ENCODE data around the gene OR1C1.
"Not testable (repeated sequence)": the region's sequence is repeated elsewhere in the genome, so short reads cannot be mapped to it uniquely, and the experiment has no call there.

OR1C1 gene, protein sequence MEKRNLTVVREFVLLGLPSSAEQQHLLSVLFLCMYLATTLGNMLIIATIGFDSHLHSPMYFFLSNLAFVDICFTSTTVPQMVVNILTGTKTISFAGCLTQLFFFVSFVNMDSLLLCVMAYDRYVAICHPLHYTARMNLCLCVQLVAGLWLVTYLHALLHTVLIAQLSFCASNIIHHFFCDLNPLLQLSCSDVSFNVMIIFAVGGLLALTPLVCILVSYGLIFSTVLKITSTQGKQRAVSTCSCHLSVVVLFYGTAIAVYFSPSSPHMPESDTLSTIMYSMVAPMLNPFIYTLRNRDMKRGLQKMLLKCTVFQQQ

DNA sequence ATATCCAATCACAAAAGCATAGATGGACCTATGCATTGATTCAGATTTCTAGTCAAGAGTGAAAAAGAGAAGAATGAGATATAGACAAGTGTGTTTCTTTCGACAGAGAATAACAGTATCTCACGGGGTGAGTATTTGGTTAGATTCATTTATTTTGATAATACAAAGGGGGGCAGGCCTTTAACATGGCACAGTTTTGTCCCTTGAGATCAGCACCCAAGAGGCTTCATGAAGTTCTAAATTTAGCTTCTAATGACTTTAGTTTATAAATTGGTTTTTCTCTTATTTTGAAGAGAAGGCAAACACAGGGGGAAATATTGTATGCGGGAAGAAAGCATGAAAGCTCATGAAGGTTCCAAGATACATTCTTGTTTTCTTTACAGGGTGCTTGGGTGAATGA, at the start of gene OR1C1:
TSS of gene OR1C1 (minus strand) at position 101 of the 400 bp plus-strand sequence. CDS start 2,150 bp downstream, outside the sequence.
- DNase-seq = no peak

DNA sequence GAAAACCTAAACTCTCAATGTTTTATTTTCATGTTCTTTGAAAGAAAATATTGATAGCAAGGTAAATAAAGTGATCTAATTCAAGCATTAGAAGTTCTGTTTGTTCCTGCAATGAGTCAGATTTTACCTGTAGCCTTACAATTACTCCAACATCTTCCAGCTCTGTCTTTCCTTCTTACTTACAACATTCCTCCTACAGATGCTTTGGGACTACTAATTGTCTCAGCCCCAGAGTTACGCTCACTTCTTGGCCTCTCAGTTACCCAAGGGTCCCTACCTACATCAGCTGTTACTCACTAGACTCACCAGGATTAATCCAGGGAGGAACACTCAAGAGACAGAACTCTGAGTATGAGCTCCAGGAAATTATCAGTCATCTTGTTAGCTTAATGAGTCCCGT, 37.2 kb upstream of the OR1C1 start:
- no peak for DNase-seq

DNA sequence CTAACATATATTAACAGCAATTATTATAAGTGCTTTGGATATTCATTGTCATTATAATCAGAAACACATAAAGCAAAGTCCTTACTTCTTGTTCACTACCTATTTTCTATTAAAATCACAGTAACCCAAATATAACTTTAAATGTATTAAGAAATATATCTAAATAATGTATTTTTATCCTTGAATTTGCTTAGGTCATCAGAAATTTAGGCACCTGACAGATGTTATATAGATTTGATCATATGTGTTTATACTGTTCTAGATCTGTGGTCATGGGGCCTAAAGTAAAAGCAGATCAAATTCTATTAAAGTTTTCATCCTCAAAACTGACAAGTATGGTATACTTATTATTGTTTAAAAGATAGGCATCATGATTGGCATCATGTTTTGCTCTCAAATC, 9.2 kb upstream of the OR1C1 start:
- no peak for DNase-seq

DNA sequence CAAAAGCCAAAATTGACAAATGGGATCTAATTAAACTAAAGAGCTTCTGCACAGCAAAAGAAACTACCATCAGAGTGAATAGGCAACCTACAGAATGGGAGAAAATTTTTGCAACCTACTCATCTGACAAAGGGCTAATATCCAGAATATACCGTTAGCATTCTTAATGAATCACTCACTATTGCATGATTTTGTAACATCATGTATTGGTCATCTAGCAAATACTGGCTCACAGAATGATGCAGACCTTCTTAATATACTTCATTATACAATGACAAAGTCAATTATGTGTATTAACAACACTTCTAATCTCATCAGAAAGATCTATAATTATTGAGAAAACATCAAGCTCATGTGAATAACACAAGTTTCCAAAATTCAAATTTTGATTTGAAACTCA, 6.0 kb downstream of the OR1C1 start:
- DNase-seq = not testable (repeated sequence)

DNA sequence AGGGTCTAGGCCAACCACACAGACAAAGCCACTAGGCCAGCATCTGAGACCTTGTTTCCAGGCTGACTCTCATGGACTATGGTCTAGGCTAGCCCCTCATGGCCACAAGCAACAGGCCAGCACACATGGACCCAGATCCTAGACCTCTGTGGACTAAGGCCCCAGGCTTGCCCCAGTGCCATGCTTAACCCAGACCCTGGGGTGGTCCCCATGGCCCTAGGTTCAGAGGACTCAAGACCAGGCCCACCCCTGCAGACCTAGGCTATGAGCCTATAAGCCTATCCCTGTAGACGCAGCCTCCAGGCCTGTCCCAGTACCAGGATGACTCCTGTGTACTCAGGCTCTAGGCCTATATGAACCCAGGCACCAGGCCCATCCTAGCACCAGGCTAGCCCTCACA, 10.5 kb downstream of the OR1C1 start:
- no peak for DNase-seq

DNA sequence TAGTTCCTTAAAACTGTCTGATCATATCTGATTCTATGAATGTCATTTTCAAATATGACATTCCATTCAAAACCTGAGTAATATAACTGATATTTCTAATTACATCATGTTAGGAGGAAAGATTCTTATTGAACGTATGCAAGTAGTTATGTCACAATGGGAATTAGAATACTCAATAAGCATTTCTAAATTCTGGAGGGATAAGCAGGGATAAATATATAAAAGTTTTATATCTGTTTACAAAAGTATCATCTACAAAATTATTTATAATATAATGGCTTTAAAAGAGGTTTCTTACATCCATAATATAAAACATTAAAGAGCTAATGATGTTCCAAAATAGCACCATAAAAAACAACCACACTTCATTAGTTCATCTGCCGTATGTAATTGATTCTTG, 12.3 kb downstream of the OR1C1 start, which contains the start of gene OR14A2:
TSS of gene OR14A2 (minus strand) at position 101 of the 400 bp plus-strand sequence.
- no peak for DNase-seq

DNA sequence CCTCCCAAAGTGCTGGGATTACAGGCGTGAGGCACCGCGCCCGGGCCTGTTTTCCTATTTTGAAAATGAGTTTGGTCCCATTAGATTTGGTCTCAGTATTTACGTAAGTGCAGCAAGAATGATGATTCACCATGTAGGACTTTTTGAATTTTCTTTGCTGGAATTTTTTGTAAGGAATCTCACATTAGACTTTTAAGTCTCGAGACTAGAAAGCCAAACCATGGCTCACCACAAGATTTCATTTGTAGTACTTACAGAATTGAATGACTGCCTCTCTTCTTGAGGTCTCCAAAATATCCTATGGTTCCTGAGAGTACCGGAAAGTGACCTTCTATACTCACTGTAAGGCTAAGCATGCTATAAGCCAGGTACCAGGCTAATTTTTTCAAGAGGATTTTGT, 12.7 kb downstream of the OR1C1 start:
- no peak for DNase-seq

DNA sequence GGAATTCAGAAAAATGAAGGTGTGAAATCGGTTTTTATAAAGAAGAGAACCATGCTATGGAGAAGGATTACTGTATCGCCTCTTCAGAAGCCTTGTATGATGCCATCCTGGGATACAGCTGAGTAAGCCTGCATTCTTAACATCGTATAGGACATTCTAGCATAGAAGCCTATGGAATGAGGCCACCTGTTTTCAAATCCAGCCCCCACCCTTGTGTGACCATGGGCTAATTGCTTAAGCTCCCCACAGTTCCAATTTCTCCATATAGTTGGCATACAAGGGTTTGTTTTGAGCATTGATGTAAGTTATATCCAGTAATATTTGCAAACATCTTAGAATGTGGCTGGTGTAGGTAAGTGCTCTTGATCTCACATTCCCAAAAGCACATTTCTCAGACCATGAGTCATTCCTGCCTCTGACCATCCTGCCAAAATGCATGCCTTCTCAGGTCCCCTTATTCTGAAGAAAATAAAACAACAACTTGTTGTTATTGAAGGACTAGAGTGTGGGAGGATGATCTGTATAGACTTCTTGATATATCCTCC, 13.9 kb downstream of the OR1C1 start:
- DNase-seq = no peak

DNA sequence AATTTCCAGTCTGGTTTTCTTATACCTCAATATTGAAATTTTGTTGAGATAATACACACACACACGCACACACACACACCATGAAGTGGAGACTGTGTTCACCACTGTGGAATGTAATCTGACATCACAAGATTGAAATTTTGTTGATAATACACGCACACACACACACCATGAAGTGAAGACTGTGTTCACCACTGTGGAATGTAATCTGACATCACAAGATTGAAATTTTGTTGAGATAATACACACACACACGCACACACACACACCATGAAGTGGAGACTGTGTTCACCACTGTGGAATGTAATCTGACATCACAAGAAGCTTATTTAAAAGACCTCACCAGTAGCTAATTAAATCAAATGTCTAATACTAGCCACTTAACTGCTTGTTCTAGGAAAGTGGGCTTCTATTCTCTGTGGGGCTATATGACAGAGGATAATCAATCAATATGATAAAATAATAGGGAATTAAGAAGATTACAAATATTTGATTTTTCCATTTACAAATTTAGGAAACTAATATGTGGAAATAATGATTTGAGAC, 18.1 kb downstream of the OR1C1 start:
- not testable (repeated sequence) for DNase-seq

DNA sequence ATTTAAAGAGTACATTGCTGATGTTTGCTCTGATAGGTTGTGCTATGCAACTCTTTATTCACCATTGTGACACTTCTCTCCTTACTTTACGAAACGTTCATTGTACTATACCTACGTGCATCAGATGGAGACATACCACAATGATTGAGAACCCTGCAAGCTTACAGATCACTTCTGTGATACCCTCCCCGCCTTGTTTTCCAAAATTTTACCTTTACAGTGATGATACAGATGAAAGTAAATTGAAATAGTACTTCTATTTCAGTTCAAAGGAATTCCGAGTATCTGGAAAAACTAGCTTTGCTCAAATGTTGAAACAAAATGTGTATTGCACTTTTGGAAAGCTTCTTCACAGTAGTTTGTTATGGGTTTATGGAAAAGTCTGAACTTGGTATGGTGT, 18.6 kb downstream of the OR1C1 start:
- no peak for DNase-seq

DNA sequence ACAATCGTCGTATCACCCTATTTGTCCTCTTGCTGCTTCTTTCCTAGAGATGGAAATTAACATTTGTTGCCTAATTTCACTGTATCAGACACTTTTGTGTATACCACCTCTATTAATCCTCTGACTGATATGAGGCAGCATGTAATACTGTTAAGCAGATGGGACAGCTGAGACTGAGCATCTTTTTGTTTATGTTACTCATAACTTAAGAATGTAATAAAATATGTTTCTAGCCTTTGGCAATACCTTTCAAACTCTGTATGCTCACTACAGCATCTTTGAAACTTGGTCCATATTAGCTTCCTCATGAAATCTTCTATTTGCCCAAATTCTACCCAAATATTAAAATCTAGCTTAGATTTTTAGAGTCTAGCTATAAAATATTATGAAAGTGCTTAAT, 19.6 kb downstream of the OR1C1 start:
- no peak for DNase-seq

DNA sequence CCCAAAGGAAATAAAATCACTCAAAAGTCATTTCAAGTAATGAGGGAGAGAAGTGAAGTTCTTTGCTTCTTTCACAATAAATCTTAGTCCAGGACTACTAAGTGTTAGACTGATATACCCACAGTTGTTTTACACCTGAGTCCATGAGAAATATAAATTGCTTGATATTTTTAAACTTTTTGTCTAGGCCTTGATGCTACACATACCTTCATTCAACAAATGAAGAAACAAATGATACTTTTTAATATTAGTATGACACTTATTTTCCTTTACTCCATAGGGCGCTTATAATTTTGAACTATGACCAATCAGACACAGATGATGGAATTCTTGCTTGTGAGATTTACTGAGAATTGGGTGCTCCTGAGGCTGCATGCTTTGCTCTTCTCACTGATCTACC, 22.0 kb downstream of the OR1C1 start, which contains the start of gene OR14K1:
TSS of gene OR14K1 (plus strand) at position 301 of the 400 bp plus-strand sequence. CDS start at position 301, 0 bp downstream.
- DNase-seq = no peak

DNA sequence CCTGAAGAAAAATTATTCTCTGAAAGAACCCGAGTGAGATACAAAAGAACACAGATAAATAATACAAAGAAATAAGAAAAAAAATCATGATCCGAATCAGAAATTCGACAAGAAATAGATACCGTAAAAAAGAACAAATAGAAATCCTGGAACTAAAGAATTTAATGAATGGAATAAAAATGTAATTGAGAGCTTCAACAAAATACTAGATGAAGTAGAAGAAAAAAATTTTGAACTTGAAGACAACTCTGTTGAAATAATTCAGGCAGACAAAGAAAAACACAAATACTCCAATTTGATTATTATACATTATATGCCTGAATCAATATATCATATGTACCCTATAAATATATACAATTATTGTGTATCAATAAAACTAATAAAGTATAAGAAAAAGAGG, 39.1 kb downstream of the OR1C1 start:
- no peak for DNase-seq

DNA sequence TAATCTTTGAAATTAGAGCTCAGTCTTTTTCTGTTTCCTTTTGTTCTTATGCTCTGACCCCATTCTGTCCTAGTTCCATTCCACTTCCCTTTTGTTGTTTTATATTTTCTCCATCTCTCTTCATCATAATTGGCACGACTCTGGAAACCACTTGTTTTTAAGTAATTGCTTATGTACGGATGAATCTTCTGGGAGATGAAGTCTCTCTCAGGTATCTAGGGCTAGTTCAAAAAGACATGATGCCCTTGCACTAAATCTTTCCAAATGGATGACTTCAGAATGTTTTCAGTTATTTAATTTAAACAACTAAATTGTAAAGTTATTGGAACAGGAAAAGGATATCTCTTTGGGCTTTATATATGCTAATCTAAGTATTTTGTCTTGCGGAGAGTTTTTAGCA, 43.8 kb downstream of the OR1C1 start, which contains the start of gene OR6F1:
TSS of gene OR6F1 (minus strand) at position 101 of the 400 bp plus-strand sequence. CDS start 3,891 bp downstream, outside the sequence.
- DNase-seq = no peak

DNA sequence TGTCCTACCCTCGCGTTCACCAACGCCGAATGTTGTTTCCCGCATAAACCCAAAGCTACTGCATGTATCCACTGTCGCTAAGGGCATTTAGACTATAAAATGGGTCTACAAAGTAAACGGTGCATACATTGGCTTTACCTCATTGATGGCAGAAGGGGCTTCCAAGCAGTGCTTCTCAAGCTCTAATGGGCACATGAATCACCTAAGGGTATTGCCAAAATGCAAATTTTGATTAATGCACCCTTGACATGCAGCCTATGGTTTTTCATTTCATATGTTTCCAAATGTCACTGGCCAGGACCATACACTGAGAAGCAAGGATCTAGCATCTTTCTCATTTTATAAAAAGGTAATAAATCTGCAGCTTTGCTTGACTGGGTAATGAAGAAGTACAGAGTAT, 46.6 kb downstream of the OR1C1 start:
- DNase-seq = no peak

DNA sequence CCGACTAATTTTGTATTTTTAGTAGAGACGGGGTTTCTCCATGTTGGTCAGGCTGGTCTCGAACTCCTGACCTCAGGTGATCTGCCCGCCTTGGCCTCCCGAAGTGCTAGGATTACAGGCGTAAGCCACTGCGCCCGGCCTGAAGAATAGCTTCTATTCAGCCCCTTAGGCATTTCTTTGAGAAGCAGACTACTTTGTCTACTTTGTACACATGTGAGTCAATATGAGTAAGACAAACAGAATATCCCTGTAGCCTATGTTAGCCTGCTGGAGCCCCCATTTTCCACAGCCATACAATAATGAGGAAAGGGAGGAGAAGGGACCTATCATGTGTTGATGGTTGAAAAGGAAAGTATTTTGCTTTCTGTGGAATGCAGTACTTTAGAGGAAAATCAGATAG, 49.7 kb downstream of the OR1C1 start:
- not testable (repeated sequence) for DNase-seq

Data from NCI-H1105 treated with DMSO at 0.1 percent for 48 hours (cell line).